Measurements from ENCODE around the gene ZNF652. TPM values are rescaled to one million over a fixed set of nuclear protein-coding genes. Genes with fewer than 3 reads are reported as not detected.
"Not testable (repeated sequence)": the region's sequence is repeated elsewhere in the genome, so short reads cannot be mapped to it uniquely, and the experiment has no call there.

The ZNF652 gene
- polyA plus RNA-seq, 1 donor (not counting 4 experiments of a cell fraction or from before 2014, with no cell fraction given), result 8.9 TPM

- Histone ChIP-seq H2AFZ (ENCODE audit: control insufficient read depth, low read length) (peak overlapping the region; percentile 86), H3K4me2 (ENCODE audit: control insufficient read depth, extremely low read depth, insufficient read depth, low read depth, low read length) (peak overlapping the region; percentile 34), H4K20me1 (ENCODE audit: control insufficient read depth, extremely low read depth, insufficient read depth, low read length) (no peaks in the 10 kb centered on the region), H3K9me1 (ENCODE audit: control insufficient read depth, extremely low read depth, insufficient read depth, low read length) (no peaks in the 10 kb centered on the region), H3K9me3 (ENCODE audit: control insufficient read depth, low read depth, low read length) (no peaks in the 10 kb centered on the region), H3K9ac (ENCODE audit: control insufficient read depth, extremely low read depth, insufficient read depth, low read length) (no peak overlapping the region), H3K4me3 (ENCODE audit: control insufficient read depth in 2 of 3, extremely low read depth in 1 of 3, insufficient read depth in 2 of 3, low read depth in 1 of 3, low read length in 3 of 3) (no peak overlapping the region), H3K79me2 (ENCODE audit: control insufficient read depth, insufficient read depth, low read length) (no peaks in the 10 kb centered on the region), H3K27ac (ENCODE audit: control insufficient read depth, insufficient read depth, low read length) (no peak overlapping the region), H3K27me3 (ENCODE audit: control insufficient read depth, extremely low read depth, insufficient read depth, low read length) (no peaks in the 10 kb centered on the region), H3K36me3 (ENCODE audit: control insufficient read depth in 2 of 2, extremely low read depth in 1 of 2, insufficient read depth in 2 of 2, low read length in 2 of 2) (no peaks in the 10 kb centered on the region), H3K4me1 (ENCODE audit: control insufficient read depth, extremely low read depth, insufficient read depth, low read length) (peaks cover 8% of the 10 kb centered on the region)
- dilution Hi-C loops (cut with MboI; ENCODE audit: extremely low pct_ligation_motif_present, low sequenced_read_pairs), result no loop called here
- FAIRE-seq, result peak; percentile 97
- TF ChIP-seq, protein P1, sequence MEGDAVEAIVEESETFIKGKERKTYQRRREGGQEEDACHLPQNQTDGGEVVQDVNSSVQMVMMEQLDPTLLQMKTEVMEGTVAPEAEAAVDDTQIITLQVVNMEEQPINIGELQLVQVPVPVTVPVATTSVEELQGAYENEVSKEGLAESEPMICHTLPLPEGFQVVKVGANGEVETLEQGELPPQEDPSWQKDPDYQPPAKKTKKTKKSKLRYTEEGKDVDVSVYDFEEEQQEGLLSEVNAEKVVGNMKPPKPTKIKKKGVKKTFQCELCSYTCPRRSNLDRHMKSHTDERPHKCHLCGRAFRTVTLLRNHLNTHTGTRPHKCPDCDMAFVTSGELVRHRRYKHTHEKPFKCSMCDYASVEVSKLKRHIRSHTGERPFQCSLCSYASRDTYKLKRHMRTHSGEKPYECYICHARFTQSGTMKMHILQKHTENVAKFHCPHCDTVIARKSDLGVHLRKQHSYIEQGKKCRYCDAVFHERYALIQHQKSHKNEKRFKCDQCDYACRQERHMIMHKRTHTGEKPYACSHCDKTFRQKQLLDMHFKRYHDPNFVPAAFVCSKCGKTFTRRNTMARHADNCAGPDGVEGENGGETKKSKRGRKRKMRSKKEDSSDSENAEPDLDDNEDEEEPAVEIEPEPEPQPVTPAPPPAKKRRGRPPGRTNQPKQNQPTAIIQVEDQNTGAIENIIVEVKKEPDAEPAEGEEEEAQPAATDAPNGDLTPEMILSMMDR (optimal IDR thresholded peaks at IDR 0.05 in 1 of 3, IDR thresholded peaks at IDR 0.05 in 1 of 3, conservative IDR thresholded peaks at IDR 0.05 in 1 of 3; ENCODE audit: extremely low read depth in 1 of 3, insufficient read depth in 2 of 3, low read length in 3 of 3), result no peak
- TF ChIP-seq EZH2 (IDR thresholded peaks at IDR 0.05; ENCODE audit: low read length), result no peak
- DNase-seq (ENCODE audit: low read depth, low spot score), result peak; percentile 40
These were observed 95.8 kb downstream of the ZNF652 start for GRCh38 chr17:49266233-49266632.

- H3K36me3 ChIP-seq (ENCODE audit: control insufficient read depth in 2 of 2, extremely low read depth in 1 of 2, insufficient read depth in 2 of 2, low read length in 2 of 2); H3K4me2 ChIP-seq (ENCODE audit: control insufficient read depth, extremely low read depth, insufficient read depth, low read depth, low read length); H3K27me3 ChIP-seq (ENCODE audit: control insufficient read depth, extremely low read depth, insufficient read depth, low read length); FAIRE-seq; H3K9me1 ChIP-seq (ENCODE audit: control insufficient read depth, extremely low read depth, insufficient read depth, low read length); H3K9ac ChIP-seq (ENCODE audit: control insufficient read depth, extremely low read depth, insufficient read depth, low read length); H3K4me3 ChIP-seq (ENCODE audit: control insufficient read depth in 2 of 3, extremely low read depth in 1 of 3, insufficient read depth in 2 of 3, low read depth in 1 of 3, low read length in 3 of 3); H2AFZ ChIP-seq (ENCODE audit: control insufficient read depth, low read length); H3K9me3 ChIP-seq (ENCODE audit: control insufficient read depth, low read depth, low read length); H4K20me1 ChIP-seq (ENCODE audit: control insufficient read depth, extremely low read depth, insufficient read depth, low read length); DNase-seq (ENCODE audit: low read depth, low spot score); dilution Hi-C loops (cut with MboI; ENCODE audit: extremely low pct_ligation_motif_present, low sequenced_read_pairs); H3K27ac ChIP-seq (ENCODE audit: control insufficient read depth, insufficient read depth, low read length); H3K79me2 ChIP-seq (ENCODE audit: control insufficient read depth, insufficient read depth, low read length): not testable (repeated sequence)
- peaks cover 12% of the 10 kb centered on the region for H3K4me1 ChIP-seq (ENCODE audit: control insufficient read depth, extremely low read depth, insufficient read depth, low read length)
These were observed 100.5 kb downstream of the ZNF652 start for GRCh38 chr17:49261540-49261939.

DNA sequence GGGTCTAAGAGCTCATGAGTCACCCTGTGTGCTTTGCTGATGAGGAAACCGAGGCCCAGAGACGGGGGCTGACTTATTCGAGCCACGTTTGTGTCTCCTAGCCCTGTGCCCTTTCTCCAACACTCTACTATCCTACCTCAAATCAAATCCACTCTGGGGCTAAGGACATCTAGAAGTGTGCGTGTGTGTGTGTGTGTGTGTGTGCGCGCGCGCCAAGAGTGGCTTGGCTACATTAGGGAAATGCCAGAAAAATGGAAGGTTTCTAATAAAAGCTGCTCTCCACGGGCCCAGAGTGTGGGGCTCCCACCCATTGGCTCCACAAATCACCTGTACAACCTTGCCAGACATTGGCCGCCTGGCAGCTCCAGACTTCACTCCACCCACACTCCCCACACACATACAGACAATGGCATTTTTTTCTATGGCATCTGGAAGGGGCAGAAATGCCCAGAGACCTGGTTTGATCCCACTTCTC is 101.2 kb downstream of the ZNF652 start:
- Histone ChIP-seq H4K20me1 (ENCODE audit: control insufficient read depth, extremely low read depth, insufficient read depth, low read length) (no peaks in the 10 kb centered on the region), H3K9me1 (ENCODE audit: control insufficient read depth, extremely low read depth, insufficient read depth, low read length) (no peaks in the 10 kb centered on the region), H3K27ac (ENCODE audit: control insufficient read depth, insufficient read depth, low read length) (no peak overlapping the region), H3K27me3 (ENCODE audit: control insufficient read depth, extremely low read depth, insufficient read depth, low read length) (no peaks in the 10 kb centered on the region), H3K79me2 (ENCODE audit: control insufficient read depth, insufficient read depth, low read length) (no peaks in the 10 kb centered on the region), H2AFZ (ENCODE audit: control insufficient read depth, low read length) (peak overlapping the region; percentile 87), H3K4me3 (ENCODE audit: control insufficient read depth in 2 of 3, extremely low read depth in 1 of 3, insufficient read depth in 2 of 3, low read depth in 1 of 3, low read length in 3 of 3) (peak overlapping the region in 2 of 3 experiments; percentile 57 to 60), H3K4me2 (ENCODE audit: control insufficient read depth, extremely low read depth, insufficient read depth, low read depth, low read length) (peak overlapping the region; percentile 80), H3K9me3 (ENCODE audit: control insufficient read depth, low read depth, low read length) (no peaks in the 10 kb centered on the region), H3K36me3 (ENCODE audit: control insufficient read depth in 2 of 2, extremely low read depth in 1 of 2, insufficient read depth in 2 of 2, low read length in 2 of 2) (no peaks in the 10 kb centered on the region), H3K9ac (ENCODE audit: control insufficient read depth, extremely low read depth, insufficient read depth, low read length) (peak overlapping the region; percentile 62), H3K4me1 (ENCODE audit: control insufficient read depth, extremely low read depth, insufficient read depth, low read length) (peaks cover 5% of the 10 kb centered on the region)
- dilution Hi-C loops (cut with MboI; ENCODE audit: extremely low pct_ligation_motif_present, low sequenced_read_pairs), result no loop called here
- FAIRE-seq (no peak), DNase-seq (ENCODE audit: low read depth, low spot score) (peak; percentile 11)
- TF ChIP-seq, protein P1 (optimal IDR thresholded peaks at IDR 0.05 in 1 of 3, IDR thresholded peaks at IDR 0.05 in 1 of 3, conservative IDR thresholded peaks at IDR 0.05 in 1 of 3; ENCODE audit: extremely low read depth in 1 of 3, insufficient read depth in 2 of 3, low read length in 3 of 3), result no peak
- no peak for TF ChIP-seq EZH2 (IDR thresholded peaks at IDR 0.05; ENCODE audit: low read length)
